HG02623 (cell line): ENCODE data around the gene TYMP.

Source experiments
- ATAC-seq: cut with Tn5 transposase; IDR thresholded peaks from one replicate; pipeline ENCODE4 v1.9.1; 2021; ENCODE audit warnings: moderate library complexity; ENCODE audit not compliant: unreplicated experiment

Gene TYMP

GRCh38 chr22:50529897-50530579 lies at the start of gene TYMP:
TYMP (minus strand) TSS chr22:50530012; CDS start chr22:50529709, 303 bp downstream.
- ATAC-seq: no peak

GRCh38 chr22:50578776-50579310 lies 49.0 kb upstream of the TYMP start:
- no peak for ATAC-seq

- no peak for ATAC-seq
Measured at GRCh38 chr22:50577987-50578775, 48.4 kb upstream of the TYMP start, which contains the start of gene CPT1B. CPT1B (minus strand) TSS chr22:50578427; CDS start chr22:50577915, 512 bp downstream.

DNA sequence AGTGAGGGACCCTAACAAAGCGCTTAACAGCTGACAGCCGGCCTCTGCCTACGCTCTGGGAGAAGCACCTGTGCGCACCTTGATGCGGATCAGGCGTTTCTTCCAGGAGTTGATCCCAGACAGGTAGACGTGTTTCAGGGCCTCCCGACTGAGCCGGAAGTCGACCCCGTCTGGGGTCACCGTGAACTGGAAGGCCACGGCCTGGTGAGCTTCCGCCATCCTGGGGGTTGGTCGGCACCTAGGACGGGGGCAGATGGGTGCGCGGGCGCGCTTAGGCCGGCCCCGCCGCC lies 47.8 kb upstream of the TYMP start:
- ATAC-seq: no peak

DNA sequence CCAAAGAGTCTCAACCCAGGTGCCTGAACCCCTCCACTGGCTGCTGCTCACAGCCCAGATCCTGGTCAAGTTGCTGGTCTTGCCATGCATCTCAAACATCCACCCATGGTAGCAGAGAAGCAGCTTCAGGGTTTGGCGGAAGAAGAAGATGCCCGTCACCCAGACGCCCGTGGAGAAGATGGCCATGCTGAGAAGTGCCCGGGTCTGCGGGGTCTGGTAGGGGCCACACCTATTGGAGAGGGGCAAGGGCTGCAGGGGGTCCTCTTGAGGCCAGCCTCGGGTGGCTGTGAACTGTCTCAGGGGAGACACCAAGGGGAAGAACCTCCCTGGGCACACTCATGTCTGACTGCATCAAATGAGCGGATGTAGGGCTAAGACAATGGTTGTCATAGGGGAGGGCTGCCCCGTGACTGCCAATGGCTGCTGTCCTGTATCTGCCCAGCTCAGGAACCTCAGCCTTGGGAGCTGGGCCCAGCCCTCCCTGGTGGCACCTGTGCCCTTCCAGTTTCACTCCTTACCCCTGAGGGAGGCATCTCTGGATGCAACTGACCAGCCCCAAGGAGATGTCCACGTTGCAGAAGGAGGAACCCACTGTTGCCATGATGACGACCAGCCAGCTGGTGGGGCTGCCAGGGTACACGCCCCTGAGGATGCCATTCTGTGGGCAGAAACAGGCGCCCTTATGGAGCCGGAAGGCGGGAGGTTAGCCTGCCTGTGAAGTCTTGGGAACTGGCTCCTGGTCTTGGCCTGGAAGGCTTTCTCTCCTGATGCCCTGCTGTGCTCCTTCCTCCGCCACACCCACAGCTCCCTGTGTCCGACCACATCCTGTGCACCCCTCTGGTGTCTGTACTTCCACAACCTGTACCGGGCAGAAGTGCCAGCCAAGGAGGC lies 47.2 kb upstream of the TYMP start:
- ATAC-seq: no peak

- ATAC-seq: no peak
Measured at GRCh38 chr22:50576070-50576469, 46.3 kb upstream of the TYMP start.

DNA sequence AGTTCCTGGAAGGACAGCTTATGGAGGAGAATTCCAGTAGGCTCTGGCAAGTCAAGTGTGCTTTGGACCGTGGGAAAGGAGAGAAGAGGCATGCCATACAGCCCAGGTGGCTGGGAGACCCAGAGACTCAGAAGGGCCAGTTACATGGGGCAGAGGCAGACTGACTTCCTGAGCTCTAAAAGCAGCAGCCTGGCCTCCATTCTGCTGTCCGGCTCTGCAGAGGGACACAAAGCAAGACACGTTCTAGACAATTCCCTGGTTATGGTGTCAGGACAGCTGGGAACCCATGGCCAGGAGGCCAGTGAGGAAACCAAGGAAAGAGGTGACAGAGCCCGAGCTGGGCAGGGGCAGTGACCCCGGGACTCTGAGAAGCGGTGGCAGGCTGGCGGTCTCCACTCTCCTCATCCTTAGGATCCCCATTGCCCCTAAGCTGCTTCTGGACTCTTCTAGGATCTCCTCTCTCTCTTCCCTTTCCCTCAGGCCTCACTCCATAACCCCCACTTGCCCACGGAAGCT lies 45.7 kb upstream of the TYMP start:
- no peak for ATAC-seq

DNA sequence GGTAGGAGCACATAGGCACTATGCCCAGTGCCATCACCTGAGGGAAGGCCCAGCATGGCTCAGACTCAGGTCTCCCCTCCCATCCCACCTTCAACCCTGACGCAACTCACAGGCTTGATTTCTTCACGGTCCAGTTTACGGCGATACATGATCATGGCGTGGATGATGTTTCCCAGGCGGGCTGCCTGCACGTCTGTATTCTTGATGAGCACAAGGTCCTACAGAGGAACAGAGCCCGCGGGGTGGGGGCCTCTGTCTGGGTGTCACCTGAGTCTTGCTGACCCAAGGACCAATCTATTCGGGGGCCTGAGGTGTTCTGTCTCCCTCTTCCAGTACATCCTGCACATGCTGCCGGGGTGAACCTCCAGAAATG lies 44.6 kb upstream of the TYMP start:
- no peak for ATAC-seq

DNA sequence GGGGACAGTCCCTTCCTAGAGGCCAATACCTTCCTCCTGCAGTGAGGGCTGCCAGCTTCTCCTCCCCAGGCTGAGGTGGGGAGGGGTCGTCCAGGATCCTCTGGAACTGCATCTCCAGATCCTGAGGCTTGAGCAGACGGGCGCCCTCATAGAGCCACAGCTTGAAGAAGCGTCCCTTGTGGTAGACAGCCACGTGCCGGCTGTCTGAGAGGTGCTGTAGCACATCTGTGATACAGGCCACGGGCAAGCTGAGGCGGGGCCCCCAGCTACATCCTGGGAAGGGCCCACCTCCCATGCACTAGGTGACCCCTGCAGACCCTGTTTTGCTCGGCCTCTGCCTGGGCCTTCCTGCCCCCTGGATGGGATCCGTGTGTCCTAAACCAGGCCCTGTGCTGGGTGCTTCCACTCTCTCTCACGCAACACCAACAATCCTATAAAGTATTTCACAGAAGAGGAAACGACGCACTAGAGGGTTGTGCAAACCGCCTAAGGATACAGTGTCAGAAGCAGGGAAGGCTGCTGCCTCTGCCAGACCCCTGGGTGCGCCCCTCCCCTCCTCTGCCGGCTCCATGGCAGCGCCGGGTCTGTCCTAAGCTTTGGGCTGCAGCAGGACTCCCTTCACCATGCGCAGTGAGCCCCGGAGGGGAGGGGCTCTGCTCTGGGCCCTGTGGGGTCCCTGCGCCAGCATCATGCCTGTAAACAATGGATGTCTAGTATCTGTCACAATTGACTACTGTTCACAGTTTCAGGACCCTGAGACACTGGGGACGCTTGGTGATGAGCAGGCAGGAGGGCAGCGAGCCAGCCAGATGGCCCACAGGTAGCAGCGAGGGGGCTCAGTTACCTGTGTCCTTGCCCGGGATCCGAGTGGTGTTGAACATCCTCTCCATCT lies 43.9 kb upstream of the TYMP start:
- no peak for ATAC-seq

GRCh38 chr22:50572965-50573364 lies 43.2 kb upstream of the TYMP start:
- no peak for ATAC-seq

DNA sequence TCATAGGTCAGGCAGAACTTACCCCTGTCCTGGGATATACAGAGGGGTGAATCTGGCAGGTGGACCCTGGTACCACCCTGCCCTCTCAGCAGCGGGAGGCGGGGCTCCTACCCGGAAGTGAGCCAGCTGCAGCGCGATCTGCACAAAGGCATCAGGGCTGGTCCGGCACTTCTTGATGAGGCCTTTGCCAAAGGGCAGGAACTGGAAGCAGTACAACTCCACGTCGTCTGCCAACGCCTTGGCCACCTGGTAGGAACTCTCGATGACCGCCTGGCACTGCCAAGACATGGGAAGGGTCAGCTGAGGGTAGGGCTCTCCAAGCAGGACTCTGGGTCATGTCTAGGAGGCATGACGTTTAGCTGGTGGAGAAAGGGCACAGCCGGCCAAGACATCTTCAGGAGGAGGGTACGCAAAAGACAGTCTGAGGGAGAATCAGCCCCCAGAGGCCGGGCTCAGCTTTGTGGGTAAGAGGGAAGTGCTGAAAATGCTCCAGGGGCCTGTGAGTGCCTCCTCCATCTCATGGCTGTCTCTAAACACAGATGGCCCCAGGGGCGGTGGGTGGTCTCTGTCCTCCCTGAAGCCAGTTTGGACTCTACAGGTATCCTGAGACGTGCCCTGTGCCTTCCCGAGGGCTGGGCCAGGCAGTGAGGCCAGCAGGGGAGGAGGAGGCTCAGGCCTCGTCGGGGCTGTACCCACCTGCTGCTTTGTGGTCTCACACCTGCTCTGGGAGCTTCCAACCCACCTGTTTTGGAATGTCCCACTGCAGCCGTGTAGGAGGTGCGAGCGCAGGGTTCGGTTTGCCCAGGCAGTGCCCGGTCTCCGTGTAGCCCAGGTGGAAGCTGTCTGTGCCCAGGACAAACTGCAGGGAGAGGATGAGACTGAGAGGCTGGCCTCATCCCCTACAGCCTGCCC lies 41.7 kb upstream of the TYMP start:
- no peak for ATAC-seq

DNA sequence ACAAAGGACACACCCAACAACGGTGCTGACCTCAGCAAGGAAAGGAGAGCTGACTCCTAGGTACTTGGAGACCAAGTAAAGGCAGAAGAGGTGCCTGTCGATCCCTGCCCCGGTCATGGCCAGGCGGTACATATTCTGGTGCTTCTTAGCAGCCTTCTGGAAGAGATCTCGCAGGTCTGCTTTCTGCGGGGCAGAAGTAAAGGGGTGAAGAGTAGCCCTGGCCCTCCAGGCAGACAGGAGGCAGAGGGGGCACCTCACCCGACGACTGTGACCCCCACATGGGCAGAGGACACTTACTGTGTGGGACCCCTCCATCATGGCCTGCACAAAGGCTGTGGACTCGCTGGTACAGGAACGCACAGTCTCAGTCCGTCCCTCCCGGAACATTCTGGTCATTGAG lies 41.0 kb upstream of the TYMP start:
- no peak for ATAC-seq

GRCh38 chr22:50569896-50570535 lies 40.2 kb upstream of the TYMP start:
- ATAC-seq: no peak

- ATAC-seq: no peak
Measured at GRCh38 chr22:50569041-50569459, 39.2 kb upstream of the TYMP start.

DNA sequence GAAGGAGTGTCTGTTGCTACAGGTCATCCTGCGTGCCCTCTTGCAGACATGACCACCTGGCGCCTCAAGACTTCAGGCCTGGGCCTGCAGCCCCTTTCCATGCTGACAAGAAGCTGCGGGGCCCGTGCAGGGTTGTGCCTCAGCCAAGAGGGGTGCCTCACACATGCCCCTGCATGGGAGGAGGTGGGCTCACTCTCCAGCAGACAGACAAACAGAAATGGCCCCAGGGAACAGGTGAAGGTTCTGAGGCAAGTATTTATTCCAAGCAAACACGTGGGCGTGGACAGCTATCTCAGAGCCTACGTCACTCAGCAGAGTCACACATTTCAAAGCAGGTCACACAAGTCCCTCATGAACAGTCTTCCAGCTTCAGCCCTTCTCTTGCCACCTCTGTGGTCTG lies 38.8 kb upstream of the TYMP start:
- ATAC-seq: no peak

GRCh38 chr22:50567721-50568252 lies 38.0 kb upstream of the TYMP start:
- no peak for ATAC-seq

DNA sequence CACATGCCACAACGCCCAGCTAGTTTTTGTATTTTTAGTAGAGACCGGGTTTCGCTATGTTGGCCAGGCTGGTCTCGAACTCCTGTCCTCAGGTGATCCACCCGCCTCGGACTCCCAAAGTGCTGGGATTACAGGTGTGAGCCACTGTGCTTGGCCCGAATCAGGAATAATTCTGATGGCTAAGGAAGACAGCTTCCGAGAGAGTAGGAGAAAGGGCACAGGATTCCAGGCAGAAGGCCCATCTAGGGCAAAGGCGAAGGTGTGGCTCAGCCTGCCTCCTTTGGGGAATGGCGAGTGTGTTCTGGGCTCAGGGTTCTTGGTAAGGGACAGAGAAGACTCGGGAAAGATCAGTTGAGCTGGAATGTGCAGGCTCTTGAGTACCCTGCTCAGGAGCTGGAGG lies 34.5 kb upstream of the TYMP start:
- no peak for ATAC-seq

DNA sequence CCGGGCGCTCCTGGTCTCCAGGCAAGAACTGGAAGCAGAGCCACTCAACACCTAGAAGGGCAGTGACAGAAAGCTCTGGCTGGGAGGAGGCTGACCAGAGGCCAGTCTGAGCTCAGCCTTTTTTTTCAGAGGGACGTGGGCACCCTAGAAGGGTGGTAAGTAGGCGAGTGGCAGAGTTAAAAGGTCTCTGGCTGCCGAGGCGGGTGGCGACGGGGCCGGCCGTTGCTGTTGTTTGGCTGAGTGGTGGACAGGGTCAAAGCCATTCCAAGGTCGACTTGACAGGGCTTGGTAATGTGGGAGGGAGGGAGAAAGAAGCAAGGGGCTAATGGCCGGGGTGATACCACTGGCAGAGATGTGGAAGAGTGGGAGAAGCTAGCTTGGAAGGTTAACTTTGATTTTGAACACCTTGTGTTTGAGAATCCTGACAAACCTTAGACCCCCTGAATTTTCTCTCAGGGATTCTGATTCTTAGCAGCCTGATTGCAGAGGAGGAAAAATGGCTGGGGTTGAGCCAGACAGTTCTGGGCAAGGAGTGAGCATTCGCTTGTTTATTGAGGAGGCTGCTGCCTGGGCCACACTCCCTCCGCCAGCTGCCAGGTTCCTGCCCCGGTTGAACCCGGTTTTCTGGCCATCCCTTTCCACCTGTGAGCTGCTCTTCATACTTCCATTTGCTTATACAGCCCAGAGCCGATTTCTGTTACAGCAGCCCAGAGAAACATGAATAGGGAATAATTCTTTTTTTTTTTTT lies 33.8 kb upstream of the TYMP start:
- ATAC-seq: no peak
